Diencephalon (tissue), 1 donor: ENCODE data around the gene HYCC1. TPM values are rescaled to one million over a fixed set of nuclear protein-coding genes. Genes with fewer than 3 reads are reported as not detected.

Source experiments
- total RNA-seq: library from RNA; depleted of rRNA; stranded (reverse); fragments of >200 nt; gene quantifications from one replicate; pipeline ENCODE4 v1.2.3, GENCODE V29; 2014

Gene HYCC1
- total RNA-seq, result 33.7 TPM

GRCh38 chr7:23013715-23014649 is at the start of gene HYCC1:
HYCC1 (minus strand) TSS chr7:23014130; CDS start chr7:22991111, 23,019 bp downstream.

Other genes with a start within 250 kb of the HYCC1 start
- 189 TPM for gene TOMM7, start 191.3 kb downstream of the HYCC1 start, total RNA-seq
- gene KLHL7, start 91.7 kb upstream of the HYCC1 start, total RNA-seq, result 81.0 TPM
- gene NUP42, start 167.9 kb upstream of the HYCC1 start, total RNA-seq, result 63.2 TPM
- 7.2 TPM for gene GPNMB, start 232.6 kb upstream of the HYCC1 start, total RNA-seq